Fibroblast of the conjunctiva (primary cell): ENCODE measurements around the gene R3HDM1.
"Not testable (repeated sequence)": the region's sequence is repeated elsewhere in the genome, so short reads cannot be mapped to it uniquely, and the experiment has no call there.

ENCODE experiments used
- DNase-seq: peaks from one replicate; pipeline ENCODE4 v3.0.0-alpha.2; 2010; ENCODE audit warnings: low read depth

The R3HDM1 gene

DNA sequence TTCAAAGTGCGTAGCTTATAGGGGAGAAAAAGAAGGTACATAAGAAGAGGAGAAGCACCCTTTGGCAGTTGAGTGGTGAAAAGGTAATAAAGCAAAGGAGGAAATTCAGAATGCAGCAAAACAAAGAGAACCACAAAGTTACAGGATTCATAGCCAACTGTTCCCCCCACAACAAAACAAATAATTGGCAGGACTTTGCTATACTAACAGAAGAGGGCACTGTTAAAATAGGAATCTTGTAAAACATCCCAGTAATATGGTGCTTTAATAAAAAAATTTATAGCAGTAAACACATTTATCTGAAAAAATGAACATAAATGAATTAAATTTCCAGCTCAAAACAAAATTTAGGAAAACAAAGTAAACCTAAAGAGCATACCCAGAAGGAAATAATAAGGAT is 42.3 kb downstream of the R3HDM1 start:
- no peak for DNase-seq

DNA sequence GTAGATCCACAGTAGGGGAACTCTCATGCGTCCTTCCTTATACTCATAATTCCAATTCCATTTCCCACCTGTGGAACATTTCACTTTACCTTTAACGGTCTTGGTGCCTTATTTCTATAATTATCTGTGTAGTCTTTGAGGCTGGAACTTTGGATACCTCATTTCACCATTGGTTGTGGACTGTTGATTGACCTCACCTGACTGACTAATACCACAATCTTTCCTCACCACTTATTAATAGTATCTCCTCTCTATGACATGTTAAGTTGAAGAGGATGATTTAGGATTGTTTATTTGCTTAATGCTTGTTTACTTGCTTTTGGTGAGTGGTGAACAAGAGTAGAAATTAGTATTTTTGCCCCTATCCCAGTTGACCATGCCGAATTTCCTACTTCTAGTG is 50.0 kb downstream of the R3HDM1 start:
- DNase-seq, result no peak

DNA sequence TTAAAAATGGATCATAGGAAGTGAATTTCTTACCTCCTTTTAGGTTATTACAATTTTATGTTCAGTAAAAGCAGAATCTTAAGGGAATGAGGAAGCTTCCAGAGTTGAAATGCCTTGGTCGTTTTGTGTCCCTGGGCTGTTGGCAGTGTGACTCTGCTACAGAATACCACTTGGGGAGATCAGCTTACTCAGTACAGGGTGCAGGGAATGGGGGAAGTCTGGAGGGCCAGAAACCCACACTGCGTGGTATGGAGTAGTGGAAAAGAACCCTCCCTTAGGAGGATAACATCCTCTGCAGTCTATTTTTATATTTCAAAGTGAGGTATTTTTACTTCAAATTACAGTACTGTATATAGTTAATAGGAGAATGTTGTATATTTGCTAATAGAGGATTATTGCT is 51.1 kb downstream of the R3HDM1 start:
- DNase-seq, result no peak

DNA sequence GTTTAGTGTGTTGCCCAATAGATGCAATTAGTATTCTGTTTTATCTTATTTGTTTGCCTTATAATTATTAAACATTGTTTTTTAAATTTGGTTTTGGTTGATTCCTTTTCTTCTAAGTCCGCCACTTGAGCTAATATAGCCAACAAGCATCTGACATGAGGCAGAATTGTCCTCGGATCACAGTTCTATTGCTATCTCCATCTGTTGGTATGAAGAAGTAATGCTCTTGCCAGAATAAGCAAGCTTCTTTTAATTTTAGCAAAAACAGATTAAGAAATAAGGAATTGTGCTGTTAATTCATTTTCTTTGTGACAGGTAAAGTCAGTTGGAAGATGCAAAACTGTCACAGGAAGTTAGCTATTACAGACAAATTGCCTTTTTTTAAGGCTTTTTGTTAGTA is 54.3 kb downstream of the R3HDM1 start:
- peak; percentile 3 for DNase-seq

DNA sequence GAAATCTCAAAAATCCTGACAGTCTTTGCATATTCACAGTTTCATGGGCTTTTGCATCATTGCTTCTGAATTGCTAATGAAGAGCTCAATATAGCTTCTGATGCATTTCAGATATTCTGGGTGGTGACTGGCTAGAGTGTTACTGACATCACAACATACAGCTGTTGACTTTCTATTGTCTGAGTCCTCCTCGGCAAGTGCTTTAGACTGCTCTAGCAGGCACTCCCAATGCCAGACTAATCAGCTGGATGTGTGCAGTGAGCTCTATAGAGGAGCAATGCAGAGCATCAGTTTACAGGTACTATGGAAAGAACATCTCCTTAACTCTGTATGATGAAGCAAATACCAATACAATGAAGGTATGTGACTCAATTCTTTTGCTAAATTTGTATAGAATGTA is 54.9 kb downstream of the R3HDM1 start:
- no peak for DNase-seq

DNA sequence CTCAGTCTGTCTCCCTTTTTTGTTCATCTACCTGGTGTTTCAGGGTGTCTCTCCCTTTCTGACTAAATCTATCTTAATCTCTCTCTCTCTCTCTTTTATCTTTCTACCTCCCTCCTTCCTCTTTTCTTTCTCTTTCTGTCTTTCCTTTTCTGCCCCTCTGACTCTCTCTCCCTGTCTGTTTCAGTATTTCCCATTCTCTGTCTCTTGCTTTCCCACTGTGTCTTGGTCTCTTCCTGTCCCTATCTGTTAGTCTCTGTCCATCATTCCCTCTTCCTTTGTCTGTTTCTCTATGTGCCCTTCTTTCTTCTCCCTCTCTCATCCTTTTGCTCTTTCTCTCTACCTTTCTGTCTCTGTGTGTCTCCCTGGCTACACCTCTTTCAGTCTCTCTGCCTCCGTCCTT is 56.7 kb downstream of the R3HDM1 start:
- no peak for DNase-seq

- DNase-seq, result no peak
Observed at GRCh38 chr2:135590619-135591260, 59.5 kb downstream of the R3HDM1 start.

DNA sequence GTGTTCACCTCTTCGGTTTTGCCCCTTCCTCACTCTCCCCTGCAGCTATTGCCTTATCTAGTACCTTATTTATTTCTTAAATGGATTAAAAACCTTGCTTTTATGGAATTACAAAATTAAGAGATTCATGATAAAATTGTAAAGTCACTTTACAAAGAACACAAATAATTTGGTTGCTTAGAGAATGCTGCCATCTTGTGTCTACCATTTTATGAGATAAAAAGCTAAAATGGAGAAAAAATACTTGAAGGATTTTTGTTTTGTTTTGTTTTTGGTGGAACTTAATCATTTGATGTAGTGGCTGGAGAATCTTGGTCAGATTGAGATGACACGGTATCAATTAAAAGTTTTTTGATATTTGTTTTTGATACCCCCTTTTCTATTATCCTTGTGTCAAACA is 69.6 kb downstream of the R3HDM1 start:
- no peak for DNase-seq

DNA sequence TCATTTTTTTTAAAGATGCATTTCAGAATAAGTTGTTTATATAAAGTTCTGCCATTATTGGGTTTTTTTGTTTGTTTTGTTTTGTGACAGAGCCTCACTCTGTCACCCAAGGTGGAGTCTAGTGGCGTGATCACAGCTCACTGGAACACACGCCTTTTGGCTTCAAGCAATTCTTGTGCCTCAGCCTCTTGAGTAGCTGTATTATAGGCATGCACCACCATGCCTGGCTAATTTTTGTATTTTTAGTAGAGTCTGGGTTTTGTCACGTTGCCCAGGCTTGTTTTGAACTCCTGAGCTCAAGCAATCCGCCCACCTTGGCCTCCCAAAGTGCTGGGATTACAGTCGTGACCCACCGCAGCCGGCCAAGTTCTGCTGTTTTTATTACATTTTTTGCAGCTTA is 72.3 kb downstream of the R3HDM1 start:
- DNase-seq, result no peak

DNA sequence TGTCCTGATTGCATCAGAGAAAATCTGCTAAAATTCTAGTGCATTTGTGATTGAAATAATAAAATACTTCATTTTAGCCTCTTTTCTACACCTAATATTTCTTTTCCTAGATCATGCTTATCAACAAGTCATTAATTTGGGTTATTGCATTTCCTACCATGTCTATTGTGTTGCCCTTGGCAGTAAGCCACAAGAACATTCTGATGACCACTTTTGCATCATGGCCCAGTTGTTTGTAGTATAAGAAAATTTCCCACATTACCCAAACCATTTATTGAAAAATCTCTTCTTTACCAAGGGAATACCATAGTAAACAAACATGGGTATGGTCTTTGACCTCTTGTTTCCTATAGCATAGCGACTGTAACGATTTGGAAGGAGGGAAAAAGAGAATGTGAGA is 76.3 kb downstream of the R3HDM1 start:
- DNase-seq, result no peak

DNA sequence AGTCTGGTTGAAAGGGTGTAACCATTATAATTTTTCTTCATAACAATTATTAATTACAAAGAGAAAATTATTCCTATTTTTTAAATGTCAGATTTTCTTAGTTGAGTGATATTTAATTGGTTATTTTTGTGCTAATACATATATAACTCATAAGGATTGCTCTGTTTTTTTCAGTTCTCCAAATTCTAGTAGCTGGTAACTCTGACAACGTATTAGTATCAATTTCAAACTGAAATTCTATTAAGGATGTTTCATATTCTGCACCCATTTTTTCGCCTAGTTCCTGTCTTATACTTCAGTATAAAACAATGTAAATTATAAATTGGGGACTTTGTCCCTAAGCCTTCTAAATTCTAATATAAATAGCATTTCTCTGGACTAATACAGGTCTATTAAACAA is 81.0 kb downstream of the R3HDM1 start:
- DNase-seq, result no peak

DNA sequence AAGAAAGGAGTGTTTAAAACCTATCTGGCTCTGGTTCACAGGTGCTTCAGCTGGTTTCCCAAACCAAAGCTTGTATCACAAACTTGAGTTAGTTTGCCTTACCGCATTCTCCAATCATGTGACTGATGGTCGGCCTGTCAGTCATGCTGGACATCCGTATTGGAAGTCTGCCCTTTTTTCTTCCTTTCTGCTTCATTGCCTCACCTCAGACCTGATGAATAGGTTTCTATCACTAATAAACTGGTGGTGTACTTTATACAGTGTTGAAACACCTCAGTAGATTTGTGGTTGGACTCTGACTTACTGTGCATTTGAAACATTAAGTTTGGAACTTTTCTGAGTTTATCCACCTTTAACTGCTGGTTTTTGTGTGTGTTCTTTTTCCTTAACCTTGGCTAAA is 84.1 kb downstream of the R3HDM1 start:
- no peak for DNase-seq

- no peak for DNase-seq
Observed at GRCh38 chr2:135617501-135618015, 86.3 kb downstream of the R3HDM1 start.

- DNase-seq, result no peak
Observed at GRCh38 chr2:135620198-135620597, 88.9 kb downstream of the R3HDM1 start.

- no peak for DNase-seq
Observed at GRCh38 chr2:135629520-135629919, 98.2 kb downstream of the R3HDM1 start.

GRCh38 chr2:135630034-135630433 is 98.8 kb downstream of the R3HDM1 start:
- DNase-seq, result not testable (repeated sequence)

GRCh38 chr2:135630488-135630887 is 99.2 kb downstream of the R3HDM1 start:
- DNase-seq, result no peak

DNA sequence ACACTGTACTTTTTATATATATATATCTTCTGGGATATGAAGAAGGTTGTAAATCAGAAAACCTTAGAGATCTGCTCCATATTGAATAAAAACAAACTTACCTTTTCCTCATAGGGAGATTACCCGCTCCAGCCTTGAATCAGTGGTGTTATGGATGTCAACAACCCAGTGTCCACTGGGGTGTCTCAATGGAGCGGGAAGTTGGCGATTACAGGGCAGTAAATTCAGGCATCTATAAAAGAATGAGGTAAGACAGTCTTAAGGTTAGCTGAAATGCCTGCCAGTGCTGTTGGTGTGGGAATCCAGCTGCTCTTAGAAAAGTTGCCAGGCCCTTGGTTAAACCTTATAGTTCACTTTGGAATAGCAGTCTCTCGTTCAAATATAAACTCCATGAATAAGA is 102.3 kb downstream of the R3HDM1 start:
- no peak for DNase-seq

DNA sequence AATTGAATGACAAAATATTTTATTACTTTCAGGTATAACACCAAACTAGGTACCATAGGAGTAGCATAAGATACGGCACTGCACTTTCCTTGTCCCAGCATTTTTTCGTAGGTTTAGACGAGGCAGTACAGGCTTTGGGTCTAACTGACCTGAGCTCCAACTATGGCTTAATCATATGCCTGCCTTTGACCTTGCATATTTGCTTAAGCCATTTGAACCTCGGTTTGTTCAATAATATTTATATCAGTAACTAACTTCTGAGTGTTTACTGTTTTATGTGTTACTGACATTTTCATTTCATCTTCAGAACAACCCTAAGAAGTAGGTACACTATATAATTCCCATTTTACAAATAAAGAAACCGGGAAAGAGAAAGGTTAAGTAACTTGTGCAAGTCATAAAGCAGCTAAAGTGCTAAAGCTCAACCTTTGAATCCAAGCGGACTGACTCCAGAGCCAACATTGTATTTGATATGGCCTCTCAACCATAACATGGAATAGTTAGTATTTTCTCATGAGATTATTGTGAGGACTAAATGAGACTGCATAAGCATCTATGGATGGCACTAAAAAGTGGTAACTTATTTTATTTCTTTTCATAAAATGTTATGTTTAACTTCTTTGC is 104.0 kb downstream of the R3HDM1 start:
- no peak for DNase-seq

DNA sequence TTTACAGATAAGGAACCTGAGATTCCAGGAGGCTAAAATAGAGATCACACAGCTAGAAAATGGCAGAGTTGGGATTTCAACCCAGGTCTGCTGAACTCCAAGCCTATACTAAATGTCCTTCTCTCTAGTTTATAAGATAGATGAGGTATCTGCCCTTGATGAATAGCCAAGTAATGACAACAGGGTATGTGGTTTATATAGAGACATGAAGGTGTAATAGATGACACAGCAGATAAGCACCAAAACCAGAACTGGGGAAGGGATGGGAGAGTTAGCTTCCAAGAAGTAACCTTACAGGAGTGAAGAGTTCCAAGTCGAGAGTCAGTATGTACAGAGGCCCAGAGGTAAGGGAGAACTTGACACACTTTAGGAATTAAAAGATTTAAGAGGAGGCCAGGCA is 105.7 kb downstream of the R3HDM1 start:
- no peak for DNase-seq

DNA sequence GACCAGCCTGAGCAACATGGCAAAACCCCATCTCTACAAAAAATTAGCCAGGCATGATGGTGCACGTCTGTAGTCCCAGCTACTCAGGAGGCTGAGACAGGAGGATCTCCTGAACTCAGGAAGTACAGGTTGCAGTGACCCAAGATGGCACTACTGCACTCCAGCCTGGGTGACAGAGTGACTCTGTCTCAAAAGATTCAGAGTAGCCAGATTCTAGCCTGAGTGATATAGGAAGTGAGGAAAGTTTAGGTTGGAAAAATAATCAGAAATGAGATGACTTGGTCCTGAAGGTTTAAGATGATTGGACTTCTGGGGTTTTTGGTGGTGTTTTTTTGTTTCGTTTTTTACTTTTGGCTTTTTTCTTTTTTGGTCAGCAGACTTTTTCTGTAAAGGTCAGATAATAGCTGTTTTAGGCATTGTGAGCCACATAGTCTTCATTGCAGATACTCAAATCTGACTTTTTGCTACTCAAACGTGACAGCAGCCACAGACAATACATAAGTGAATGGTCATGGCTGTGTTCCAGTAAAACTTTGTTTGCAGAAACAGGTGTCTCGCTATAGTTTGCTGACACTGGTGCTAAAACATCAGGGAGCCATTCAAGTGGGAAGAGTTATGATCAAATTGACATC is 106.3 kb downstream of the R3HDM1 start:
- no peak for DNase-seq

- no peak for DNase-seq
Observed at GRCh38 chr2:135638825-135639224, 107.5 kb downstream of the R3HDM1 start.
